Measurements from ENCODE around the gene POMT1. TPM values are rescaled to one million over a fixed set of nuclear protein-coding genes. Genes with fewer than 3 reads are reported as not detected.
"Not testable (repeated sequence)": the region's sequence is repeated elsewhere in the genome, so short reads cannot be mapped to it uniquely, and the experiment has no call there.

Gene POMT1
- total RNA-seq, 2 experiments from 2014 or later, result 50.1 to 50.5 TPM

DNA sequence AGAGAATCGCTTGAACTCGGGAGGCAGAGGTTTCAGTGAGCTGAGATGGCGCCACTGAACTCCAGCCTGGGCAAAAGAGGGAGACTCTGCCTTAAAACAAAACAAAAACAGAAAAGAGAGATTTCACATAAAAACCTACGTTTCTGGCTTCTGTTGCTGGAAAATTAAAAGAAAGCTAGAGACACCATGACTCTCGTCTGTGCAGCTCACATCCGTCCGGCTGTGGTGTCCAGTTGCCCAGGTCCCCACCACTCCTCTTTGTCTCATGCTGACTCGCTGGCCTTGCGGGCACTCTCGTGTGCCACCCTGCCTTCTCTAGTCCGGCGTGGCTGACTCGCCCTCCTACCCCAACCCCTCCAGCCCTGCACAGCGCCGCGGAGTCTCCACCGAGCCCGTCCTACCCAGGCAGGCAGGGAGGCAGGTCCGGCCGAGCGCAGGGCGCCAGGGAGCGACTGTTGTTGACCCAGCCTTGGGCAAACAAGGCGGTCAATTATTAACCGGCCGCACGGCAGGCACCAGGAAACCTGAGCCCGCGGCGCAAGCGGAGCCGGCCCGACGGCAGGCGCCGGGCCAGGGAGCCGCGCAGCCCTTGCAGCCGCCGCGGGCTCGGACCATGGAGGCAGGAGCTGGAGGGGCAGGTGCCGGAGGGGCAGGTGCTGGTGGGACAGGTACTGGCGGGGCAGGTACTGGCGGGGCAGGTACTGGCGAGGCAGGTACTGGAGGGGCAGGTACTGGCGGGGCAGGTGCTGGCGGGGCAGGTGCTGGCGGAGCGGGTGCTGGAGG, 42.5 kb downstream of the POMT1 start, which contains the start of gene PRRT1B:
Gene PRRT1B, plus strand, starts transcription at position 521 of the 783 bp plus-strand sequence. Its CDS starts 93 bp downstream, at position 614.
- Mint-ChIP-seq H3K9me3 (peaks cover 7% of the 10 kb centered on the region), H3K36me3 (ENCODE audit: low read depth) (peaks cover 18% of the 10 kb centered on the region), H3K27ac (no peak within 1 kb of the TSS), H3K4me3 (peak within 1 kb of the TSS; percentile 42), H3K4me1 (ENCODE audit: low read depth) (peaks cover 25% of the 10 kb centered on the region), H3K27me3 (peaks cover 44% of the 10 kb centered on the region)
- TF ChIP-seq, protein P1, sequence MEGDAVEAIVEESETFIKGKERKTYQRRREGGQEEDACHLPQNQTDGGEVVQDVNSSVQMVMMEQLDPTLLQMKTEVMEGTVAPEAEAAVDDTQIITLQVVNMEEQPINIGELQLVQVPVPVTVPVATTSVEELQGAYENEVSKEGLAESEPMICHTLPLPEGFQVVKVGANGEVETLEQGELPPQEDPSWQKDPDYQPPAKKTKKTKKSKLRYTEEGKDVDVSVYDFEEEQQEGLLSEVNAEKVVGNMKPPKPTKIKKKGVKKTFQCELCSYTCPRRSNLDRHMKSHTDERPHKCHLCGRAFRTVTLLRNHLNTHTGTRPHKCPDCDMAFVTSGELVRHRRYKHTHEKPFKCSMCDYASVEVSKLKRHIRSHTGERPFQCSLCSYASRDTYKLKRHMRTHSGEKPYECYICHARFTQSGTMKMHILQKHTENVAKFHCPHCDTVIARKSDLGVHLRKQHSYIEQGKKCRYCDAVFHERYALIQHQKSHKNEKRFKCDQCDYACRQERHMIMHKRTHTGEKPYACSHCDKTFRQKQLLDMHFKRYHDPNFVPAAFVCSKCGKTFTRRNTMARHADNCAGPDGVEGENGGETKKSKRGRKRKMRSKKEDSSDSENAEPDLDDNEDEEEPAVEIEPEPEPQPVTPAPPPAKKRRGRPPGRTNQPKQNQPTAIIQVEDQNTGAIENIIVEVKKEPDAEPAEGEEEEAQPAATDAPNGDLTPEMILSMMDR (IDR thresholded peaks at IDR 0.05), result no peak
- intact Hi-C loops (cut with DNase I, micrococcal nuclease), result no loop called here
- H3K4me1 ChIP-seq (ENCODE audit: insufficient read depth, low read length), result peaks cover 23% of the 10 kb centered on the region
- ChIA-PET POLR2A (interaction anchor here (1.3 kb wide), 1 partner anchor 40 kb away, joined by 5 read pairs; no protein-coding TSS in a partner anchor), CTCF (no interaction called here)
- peaks cover 26 to 29% of the 10 kb centered on the region in 2 experiments for H3K27me3 ChIP-seq (ENCODE audit: control insufficient read depth in 1 of 2, insufficient read depth in 2 of 2, low read length in 2 of 2)
- no peak for ATAC-seq (ENCODE audit: poor library complexity)
- no peaks in the 10 kb centered on the region for H3K36me3 ChIP-seq (ENCODE audit: insufficient read depth, low read length)
- peak within 1 kb of the TSS; percentile 47 for H3K4me3 ChIP-seq (ENCODE audit: low read length)
- H3K9me3 ChIP-seq (ENCODE audit: control insufficient read depth in 1 of 2, insufficient read depth in 1 of 2, low read length in 2 of 2), result peaks cover 25 to 46% of the 10 kb centered on the region in 2 experiments
- no peak within 1 kb of the TSS for H3K27ac ChIP-seq (ENCODE audit: low read depth in 1 of 2, low read length in 2 of 2)
- DNase-seq, result no peak

DNA sequence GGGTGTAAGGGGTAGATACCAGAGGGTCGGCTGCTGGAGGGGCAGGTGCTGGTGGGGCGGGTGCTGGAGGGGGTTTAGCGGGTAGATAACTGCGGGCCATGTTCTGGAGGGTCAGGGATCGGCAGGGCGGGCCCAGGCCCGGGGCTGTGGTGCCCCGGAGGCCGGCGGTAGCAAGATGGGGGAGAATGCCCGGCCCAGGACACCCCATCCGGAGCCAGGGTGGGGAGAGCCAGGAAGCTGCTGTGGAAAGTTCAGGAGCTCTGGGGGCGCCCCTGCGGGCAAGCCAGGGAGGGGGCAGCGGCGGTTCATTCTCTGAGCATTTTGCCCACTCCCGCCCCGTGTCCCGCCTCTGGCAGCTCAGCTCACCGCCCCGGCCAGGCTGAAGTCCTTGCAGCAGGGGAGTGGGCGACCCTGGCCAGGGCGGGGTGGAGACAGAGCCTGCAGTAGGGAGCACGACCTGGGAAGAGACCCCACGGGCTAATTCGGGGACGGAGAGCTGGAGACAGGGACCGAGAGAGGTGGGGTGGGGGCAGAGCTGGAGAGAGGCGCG, 43.1 kb downstream of the POMT1 start:
- H3K9me3 Mint-ChIP-seq, result peaks cover 7% of the 10 kb centered on the region
- Histone ChIP-seq H3K36me3 (ENCODE audit: insufficient read depth, low read length) (no peaks in the 10 kb centered on the region), H3K27ac (ENCODE audit: low read depth in 1 of 2, low read length in 2 of 2) (no peak overlapping the region), H3K9me3 (ENCODE audit: control insufficient read depth in 1 of 2, insufficient read depth in 1 of 2, low read length in 2 of 2) (peaks cover 25 to 46% of the 10 kb centered on the region in 2 experiments), H3K27me3 (ENCODE audit: control insufficient read depth in 1 of 2, insufficient read depth in 2 of 2, low read length in 2 of 2) (peaks cover 26 to 29% of the 10 kb centered on the region in 2 experiments), H3K4me1 (ENCODE audit: insufficient read depth, low read length) (peaks cover 18% of the 10 kb centered on the region), H3K4me3 (ENCODE audit: low read length) (peak overlapping the region; percentile 47)
- DNase-seq, result no peak
- H3K27me3 Mint-ChIP-seq, result peaks cover 48% of the 10 kb centered on the region
- no peak for ATAC-seq (ENCODE audit: poor library complexity)
- ChIA-PET POLR2A (interaction anchor here (1.3 kb wide), 1 partner anchor 39 kb away, joined by 5 read pairs; no protein-coding TSS in a partner anchor), CTCF (no interaction called here)
- H3K4me3 Mint-ChIP-seq, result peak overlapping the region; percentile 42
- intact Hi-C loops (cut with DNase I, micrococcal nuclease), result no loop called here
- TF ChIP-seq, protein P1 (IDR thresholded peaks at IDR 0.05), result no peak
- peaks cover 18% of the 10 kb centered on the region for H3K4me1 Mint-ChIP-seq (ENCODE audit: low read depth)
- no peak overlapping the region for H3K27ac Mint-ChIP-seq
- peaks cover 18% of the 10 kb centered on the region for H3K36me3 Mint-ChIP-seq (ENCODE audit: low read depth)

- Mint-ChIP-seq H3K9me3 (peaks cover 7% of the 10 kb centered on the region), H3K4me3 (peak overlapping the region; percentile 86), H3K36me3 (ENCODE audit: low read depth) (peaks cover 18% of the 10 kb centered on the region), H3K27ac (no peak overlapping the region), H3K27me3 (peaks cover 54% of the 10 kb centered on the region), H3K4me1 (ENCODE audit: low read depth) (peaks cover 18% of the 10 kb centered on the region)
- ChIA-PET CTCF (interaction anchor here (0.6 kb wide), 1 partner anchor 35 kb away, joined by 3 read pairs; no protein-coding TSS in a partner anchor), POLR2A (interaction anchor here (1.3 kb wide), 1 partner anchor 38 kb away, joined by 5 read pairs; no protein-coding TSS in a partner anchor)
- Histone ChIP-seq H3K27ac (ENCODE audit: low read depth in 1 of 2, low read length in 2 of 2) (no peak overlapping the region), H3K27me3 (ENCODE audit: control insufficient read depth in 1 of 2, insufficient read depth in 2 of 2, low read length in 2 of 2) (peaks cover 26 to 29% of the 10 kb centered on the region in 2 experiments), H3K4me1 (ENCODE audit: insufficient read depth, low read length) (peaks cover 18% of the 10 kb centered on the region), H3K4me3 (ENCODE audit: low read length) (peak overlapping the region; percentile 47), H3K36me3 (ENCODE audit: insufficient read depth, low read length) (no peaks in the 10 kb centered on the region), H3K9me3 (ENCODE audit: control insufficient read depth in 1 of 2, insufficient read depth in 1 of 2, low read length in 2 of 2) (peaks cover 25 to 46% of the 10 kb centered on the region in 2 experiments)
- peak in 3 of 14 experiments; percentile 26 to 46 (median 27) for DNase-seq
- TF ChIP-seq, protein P1 (IDR thresholded peaks at IDR 0.05), result no peak
- peak; percentile 58 for ATAC-seq (ENCODE audit: poor library complexity)
- intact Hi-C loops (cut with DNase I, micrococcal nuclease), result no loop called here
Observed at GRCh38 chr9:131546336-131547084, 43.8 kb downstream of the POMT1 start.

GRCh38 chr9:131549186-131549585, 46.5 kb downstream of the POMT1 start:
- H3K4me1 ChIP-seq (ENCODE audit: insufficient read depth, low read length), result peaks cover 18% of the 10 kb centered on the region
- intact Hi-C loops (cut with DNase I, micrococcal nuclease); H3K27ac Mint-ChIP-seq; ATAC-seq (ENCODE audit: poor library complexity); H3K4me3 ChIP-seq (ENCODE audit: low read length); H3K9me3 Mint-ChIP-seq; POLR2A ChIA-PET; H3K4me3 Mint-ChIP-seq; H3K27ac ChIP-seq (ENCODE audit: low read depth in 1 of 2, low read length in 2 of 2); DNase-seq; H3K36me3 Mint-ChIP-seq (ENCODE audit: low read depth); CTCF ChIA-PET; H3K36me3 ChIP-seq (ENCODE audit: insufficient read depth, low read length): not testable (repeated sequence)
- H3K9me3 ChIP-seq (ENCODE audit: control insufficient read depth in 1 of 2, insufficient read depth in 1 of 2, low read length in 2 of 2), result peaks cover 3 to 26% of the 10 kb centered on the region in 2 experiments
- H3K27me3 ChIP-seq (ENCODE audit: control insufficient read depth in 1 of 2, insufficient read depth in 2 of 2, low read length in 2 of 2), result peaks cover 33 to 41% of the 10 kb centered on the region in 2 experiments
- H3K27me3 Mint-ChIP-seq, result peaks cover 78% of the 10 kb centered on the region
- H3K4me1 Mint-ChIP-seq (ENCODE audit: low read depth), result peaks cover 14% of the 10 kb centered on the region

Data from CD4-positive, alpha-beta T cell (primary cell).